Measurements from ENCODE around the gene CD14. TPM values are rescaled to one million over a fixed set of nuclear protein-coding genes. Genes with fewer than 3 reads are reported as not detected.
A peak's percentile ranks its signal among the peaks of the same experiment; 100 is the strongest.
"Not testable (repeated sequence)": the region's sequence is repeated elsewhere in the genome, so short reads cannot be mapped to it uniquely, and the experiment has no call there.

CD14 gene
- total RNA-seq, 4 donors from 2014 or later, result 3.3 to 16.0 (median 7.4) TPM

DNA sequence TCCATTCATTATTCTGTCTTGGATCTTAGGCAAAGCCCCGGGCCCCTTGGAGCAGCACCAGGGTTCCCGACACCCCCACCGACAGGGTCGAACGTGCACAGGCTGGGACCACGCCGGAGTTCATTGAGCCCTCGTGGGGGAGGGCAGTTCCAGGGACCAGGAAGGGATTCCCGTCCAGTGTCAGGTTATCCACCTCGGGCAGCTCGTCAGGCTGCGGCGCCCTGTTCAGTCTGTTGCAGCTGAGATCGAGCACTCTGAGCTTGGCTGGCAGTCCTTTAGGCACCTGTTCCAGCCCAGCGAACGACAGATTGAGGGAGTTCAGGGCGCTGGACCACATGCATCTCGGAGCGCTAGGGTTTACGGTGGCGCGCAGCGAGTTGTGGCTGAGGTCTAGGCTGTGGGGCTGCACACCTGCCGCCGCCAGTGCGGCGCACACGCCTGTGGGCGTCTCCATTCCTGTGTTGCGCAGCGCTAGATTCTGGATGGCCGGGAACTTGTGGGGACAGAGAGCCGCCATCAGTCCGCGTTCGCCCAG, 1.1 kb downstream of the CD14 start:
- peak overlapping the region; percentile 50 to 71 (median 60) for H3K4me3 ChIP-seq
- no peaks in the 10 kb centered on the region for H3K36me3 ChIP-seq
- no peaks in the 10 kb centered on the region for H3K27me3 ChIP-seq
- peak overlapping the region; percentile 42 to 74 (median 68) for H3K27ac ChIP-seq
- TF ChIP-seq, protein P1, sequence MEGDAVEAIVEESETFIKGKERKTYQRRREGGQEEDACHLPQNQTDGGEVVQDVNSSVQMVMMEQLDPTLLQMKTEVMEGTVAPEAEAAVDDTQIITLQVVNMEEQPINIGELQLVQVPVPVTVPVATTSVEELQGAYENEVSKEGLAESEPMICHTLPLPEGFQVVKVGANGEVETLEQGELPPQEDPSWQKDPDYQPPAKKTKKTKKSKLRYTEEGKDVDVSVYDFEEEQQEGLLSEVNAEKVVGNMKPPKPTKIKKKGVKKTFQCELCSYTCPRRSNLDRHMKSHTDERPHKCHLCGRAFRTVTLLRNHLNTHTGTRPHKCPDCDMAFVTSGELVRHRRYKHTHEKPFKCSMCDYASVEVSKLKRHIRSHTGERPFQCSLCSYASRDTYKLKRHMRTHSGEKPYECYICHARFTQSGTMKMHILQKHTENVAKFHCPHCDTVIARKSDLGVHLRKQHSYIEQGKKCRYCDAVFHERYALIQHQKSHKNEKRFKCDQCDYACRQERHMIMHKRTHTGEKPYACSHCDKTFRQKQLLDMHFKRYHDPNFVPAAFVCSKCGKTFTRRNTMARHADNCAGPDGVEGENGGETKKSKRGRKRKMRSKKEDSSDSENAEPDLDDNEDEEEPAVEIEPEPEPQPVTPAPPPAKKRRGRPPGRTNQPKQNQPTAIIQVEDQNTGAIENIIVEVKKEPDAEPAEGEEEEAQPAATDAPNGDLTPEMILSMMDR (IDR thresholded peaks at IDR 0.05), result no peak
- TF ChIP-seq POLR2A (IDR thresholded peaks at IDR 0.05), result no peak
- H3K9me3 ChIP-seq, result no peaks in the 10 kb centered on the region
- peak in 2 of 3 donors; percentile 65 to 72 for DNase-seq
- H3K4me1 ChIP-seq, result peaks cover 0 to 15% (median 4%) of the 10 kb centered on the region in 4 donors

DNA sequence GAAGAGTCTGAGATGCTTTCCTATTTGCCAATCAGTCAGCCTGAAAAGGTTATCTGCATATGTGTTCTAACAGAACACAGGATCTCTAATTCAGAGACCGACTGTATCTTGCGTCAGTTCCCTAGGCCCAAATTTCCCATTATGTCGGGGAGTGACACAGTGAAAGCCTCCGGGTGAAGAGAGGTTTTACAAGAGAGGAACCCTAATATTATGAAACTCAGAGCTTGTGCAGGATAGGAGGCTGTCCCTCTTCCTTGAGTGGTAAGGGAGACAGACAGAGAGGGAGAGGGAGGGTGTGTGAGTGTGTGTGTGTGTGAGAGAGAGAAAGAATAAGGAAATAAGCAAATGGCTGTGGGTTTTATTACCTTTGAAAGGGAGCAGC, 1.9 kb downstream of the CD14 start:
- Histone ChIP-seq H3K27ac (peak overlapping the region in 2 of 4 donors; percentile 9 to 69), H3K4me3 (peak overlapping the region in 1 of 4 donors; percentile 64), H3K36me3 (no peaks in the 10 kb centered on the region), H3K27me3 (no peaks in the 10 kb centered on the region), H3K4me1 (peaks cover 0 to 15% (median 4%) of the 10 kb centered on the region in 4 donors), H3K9me3 (no peaks in the 10 kb centered on the region)
- TF ChIP-seq POLR2A (IDR thresholded peaks at IDR 0.05), result no peak
- TF ChIP-seq, protein P1 (IDR thresholded peaks at IDR 0.05), result no peak
- DNase-seq, result no peak

DNA sequence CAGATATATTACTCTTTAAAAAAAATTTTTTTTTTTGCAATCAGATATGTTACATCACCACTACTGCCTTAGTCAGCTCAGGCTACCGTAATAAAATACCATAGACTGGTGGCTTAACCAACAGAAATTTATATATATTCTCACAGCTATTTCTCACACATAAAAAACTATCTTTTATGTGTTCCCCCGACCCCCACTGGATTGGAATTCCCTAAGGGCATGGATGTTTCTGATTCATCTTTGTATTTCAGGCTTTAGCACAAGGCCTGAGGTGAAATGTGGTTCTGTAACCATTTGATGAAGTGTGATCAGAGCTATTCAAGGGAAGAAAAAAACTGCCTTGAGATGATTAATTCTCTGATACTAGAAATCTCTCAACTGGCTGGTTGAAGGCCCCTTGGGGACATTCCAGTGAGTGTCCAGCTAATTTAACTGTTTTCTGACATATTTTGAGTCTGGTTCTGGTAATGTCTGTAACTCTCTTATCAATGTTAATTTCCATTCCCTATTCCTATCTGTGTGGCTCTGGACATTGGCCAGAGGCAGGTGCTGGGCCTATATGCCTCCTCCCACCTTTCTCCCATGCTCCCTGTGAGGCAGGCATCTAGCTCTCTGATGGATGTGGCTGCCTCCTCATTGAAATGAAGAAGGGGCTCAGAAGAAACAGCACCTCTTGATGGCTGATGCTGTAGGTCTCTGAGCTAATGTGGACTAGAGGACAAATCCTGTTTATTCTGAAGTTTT, 2.5 kb downstream of the CD14 start:
- Histone ChIP-seq H3K4me3 (peak overlapping the region in 2 of 4 donors; percentile 20 to 64), H3K27me3 (no peaks in the 10 kb centered on the region), H3K4me1 (peaks cover 0 to 15% (median 4%) of the 10 kb centered on the region in 4 donors), H3K9me3 (no peaks in the 10 kb centered on the region), H3K27ac (peak overlapping the region in 1 of 4 donors; percentile 9), H3K36me3 (no peaks in the 10 kb centered on the region)
- TF ChIP-seq, protein P1 (IDR thresholded peaks at IDR 0.05), result no peak
- no peak for TF ChIP-seq POLR2A (IDR thresholded peaks at IDR 0.05)
- no peak for DNase-seq

DNA sequence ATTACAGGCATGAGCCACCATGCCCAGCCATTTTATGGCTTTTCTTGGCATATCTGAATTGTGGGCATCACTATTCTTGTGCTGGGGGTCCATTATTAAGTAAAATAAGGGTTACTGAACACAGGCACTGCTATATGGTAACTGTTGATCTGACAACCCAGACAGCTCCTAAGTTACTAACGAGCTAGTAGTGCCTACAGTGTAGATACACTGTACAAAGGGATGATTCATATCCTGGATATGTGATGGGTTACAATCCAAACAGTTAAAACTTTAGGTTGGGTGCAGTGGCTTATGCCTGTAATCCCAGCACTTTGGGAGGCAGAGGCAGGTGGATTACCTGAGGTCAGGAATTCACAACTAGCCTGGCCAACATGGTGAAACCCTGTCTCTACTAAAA, 4.3 kb downstream of the CD14 start:
- H3K4me1 ChIP-seq, result peaks cover 0 to 15% (median 4%) of the 10 kb centered on the region in 4 donors
- no peak for DNase-seq
- no peaks in the 10 kb centered on the region for H3K27me3 ChIP-seq
- no peaks in the 10 kb centered on the region for H3K9me3 ChIP-seq
- TF ChIP-seq, protein P1 (IDR thresholded peaks at IDR 0.05), result no peak
- TF ChIP-seq POLR2A (IDR thresholded peaks at IDR 0.05), result no peak
- no peak overlapping the region for H3K27ac ChIP-seq
- no peaks in the 10 kb centered on the region for H3K36me3 ChIP-seq
- no peak overlapping the region for H3K4me3 ChIP-seq

DNA sequence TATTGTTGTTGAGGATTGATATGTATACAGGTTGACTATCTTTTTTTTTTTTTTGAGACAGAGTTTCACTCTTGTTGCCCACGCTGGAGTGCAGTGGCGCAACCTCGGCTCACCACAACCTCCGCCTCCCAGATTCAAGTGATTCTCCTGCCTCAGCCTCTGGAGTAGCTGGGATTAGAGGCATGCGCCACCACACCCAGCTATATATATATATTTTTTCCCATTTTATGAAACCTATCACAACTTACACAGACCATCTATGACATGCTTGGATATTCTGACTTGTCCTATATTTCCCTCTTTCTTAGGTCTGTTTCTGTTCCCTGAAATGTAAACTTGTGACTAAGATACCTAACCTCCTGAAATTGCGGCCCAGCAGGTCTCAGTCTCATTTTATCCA, 5.0 kb downstream of the CD14 start:
- H3K4me3 ChIP-seq, result no peak overlapping the region
- H3K27me3 ChIP-seq, result no peaks in the 10 kb centered on the region
- peaks cover 0 to 10% (median 4%) of the 10 kb centered on the region in 4 donors for H3K4me1 ChIP-seq
- DNase-seq, result no peak
- H3K9me3 ChIP-seq, result no peaks in the 10 kb centered on the region
- TF ChIP-seq, protein P1 (IDR thresholded peaks at IDR 0.05), result no peak
- TF ChIP-seq POLR2A (IDR thresholded peaks at IDR 0.05), result no peak
- no peak overlapping the region for H3K27ac ChIP-seq
- no peaks in the 10 kb centered on the region for H3K36me3 ChIP-seq

DNA sequence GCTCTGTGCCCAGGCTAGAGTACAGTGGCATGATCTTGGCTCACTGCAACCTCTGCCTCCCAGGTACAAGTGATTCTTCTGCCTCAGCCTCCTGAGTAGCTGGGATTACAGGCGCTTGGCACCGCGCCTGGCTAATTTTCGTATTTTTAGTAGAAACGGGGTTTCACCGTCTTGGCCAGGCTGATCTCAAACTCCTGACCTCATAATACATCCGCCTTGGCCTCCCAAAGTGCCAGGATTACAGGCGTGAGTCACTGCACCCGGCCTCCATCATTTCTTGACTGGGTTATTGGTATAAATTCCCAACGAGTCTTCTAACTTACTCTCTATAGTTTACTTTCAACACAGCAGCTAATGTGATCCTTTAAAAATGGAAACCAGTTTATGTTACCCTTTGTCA, 8.1 kb downstream of the CD14 start:
- DNase-seq, H3K27me3 ChIP-seq, H3K9me3 ChIP-seq, H3K4me1 ChIP-seq, H3K27ac ChIP-seq, H3K4me3 ChIP-seq, H3K36me3 ChIP-seq: not testable (repeated sequence)

DNA sequence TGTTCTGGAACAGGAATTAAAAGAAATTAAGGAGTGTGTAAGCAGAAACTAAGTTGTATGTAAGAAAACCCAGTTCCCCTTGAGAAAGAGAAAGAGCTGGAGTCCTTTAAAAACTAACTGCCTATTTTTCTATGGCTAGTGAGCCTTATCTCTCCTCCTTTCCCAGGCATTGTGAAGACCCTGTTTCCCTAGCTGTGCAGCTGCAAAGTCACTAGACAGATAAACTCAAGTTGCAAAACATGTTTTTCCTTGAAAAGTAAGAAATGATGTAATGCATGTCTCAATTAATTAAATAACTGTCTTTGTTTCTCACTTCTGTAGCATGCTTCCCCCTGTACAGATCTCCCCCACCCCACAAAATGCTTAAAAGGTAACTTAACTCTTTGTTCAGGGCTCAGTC, 9.9 kb downstream of the CD14 start:
- DNase-seq, H3K27me3 ChIP-seq, H3K9me3 ChIP-seq, H3K4me3 ChIP-seq, H3K27ac ChIP-seq, H3K4me1 ChIP-seq, H3K36me3 ChIP-seq: not testable (repeated sequence)

All from Peyer's patch (tissue), 4 donors.